Measurements from ENCODE around the gene NOP16.

The NOP16 gene

DNA sequence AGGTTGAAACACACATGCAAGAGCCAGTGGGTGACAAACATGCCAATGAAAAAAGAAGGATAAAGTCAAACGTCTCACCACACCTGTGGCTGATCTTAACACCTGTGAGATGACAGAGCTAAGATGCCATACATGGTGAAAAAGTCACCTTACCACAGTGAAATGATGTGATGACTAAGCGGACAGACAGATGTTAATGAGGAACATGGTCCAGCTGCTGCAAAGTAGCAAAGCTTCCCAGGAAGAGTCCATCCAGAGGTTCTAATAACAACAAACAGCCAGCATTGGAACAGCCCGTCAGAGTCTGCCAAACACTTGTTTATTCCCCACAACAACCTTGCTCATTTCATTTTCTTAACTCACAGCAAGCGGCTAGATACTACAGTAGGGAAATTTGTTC lies 28.7 kb downstream of the NOP16 start:
- DNase-seq (ENCODE audit: low read depth), result no peak

DNA sequence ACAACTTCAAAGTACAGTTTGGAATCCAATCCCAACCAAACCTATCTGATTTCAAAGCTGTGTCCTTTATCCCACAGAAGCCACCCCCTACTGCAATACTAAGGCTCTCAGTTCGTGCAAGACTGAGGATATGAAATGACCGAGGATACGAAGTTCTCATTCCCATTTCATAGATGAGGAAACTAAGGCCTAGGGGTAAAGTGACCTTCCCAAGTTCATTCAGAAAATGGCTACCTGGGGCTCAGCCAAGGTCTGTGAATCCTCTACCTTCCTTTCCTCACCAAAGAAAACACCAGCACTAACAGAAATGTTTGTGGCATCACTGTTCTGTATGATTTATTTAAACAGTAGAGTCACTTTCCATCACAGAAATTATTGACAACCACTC lies 32.2 kb downstream of the NOP16 start:
- no peak for DNase-seq (ENCODE audit: low read depth)

DNA sequence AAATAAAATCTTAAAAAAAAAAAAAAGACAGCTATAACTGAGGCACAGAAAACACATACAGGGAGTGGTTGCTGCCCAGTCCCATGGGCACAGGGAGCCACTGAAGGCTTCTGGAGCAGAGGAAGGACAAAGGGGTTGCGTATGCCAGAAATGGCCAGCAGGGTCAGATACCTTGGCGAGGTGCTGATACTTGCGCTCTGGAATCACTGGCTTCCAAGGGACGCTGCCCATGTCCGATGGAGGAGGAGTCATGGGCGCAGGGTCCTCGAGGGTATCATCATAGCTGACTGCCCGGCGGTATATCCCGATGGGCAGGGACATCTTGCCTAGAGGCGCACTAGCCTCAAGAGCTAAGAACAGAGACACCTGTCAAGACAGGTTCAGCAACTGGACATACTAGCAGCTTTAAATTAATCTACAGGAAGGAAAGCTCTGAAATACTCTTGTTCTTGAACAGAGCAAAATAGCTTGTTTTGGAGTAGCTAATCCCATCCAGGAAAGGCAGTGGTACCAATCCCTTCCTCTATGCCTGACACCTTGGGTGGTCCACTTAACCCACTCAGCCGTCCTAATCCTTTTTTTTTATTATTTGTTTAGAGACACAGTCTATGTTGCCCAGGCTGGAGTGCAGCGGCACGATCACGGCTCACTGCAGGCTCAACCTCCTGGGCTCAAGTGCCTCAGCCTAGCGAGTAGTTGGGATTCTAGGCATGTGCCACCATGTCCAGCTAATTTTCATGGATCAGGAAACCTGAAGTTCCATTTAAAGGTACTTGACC lies 32.8 kb downstream of the NOP16 start:
- no peak for DNase-seq (ENCODE audit: low read depth)

DNA sequence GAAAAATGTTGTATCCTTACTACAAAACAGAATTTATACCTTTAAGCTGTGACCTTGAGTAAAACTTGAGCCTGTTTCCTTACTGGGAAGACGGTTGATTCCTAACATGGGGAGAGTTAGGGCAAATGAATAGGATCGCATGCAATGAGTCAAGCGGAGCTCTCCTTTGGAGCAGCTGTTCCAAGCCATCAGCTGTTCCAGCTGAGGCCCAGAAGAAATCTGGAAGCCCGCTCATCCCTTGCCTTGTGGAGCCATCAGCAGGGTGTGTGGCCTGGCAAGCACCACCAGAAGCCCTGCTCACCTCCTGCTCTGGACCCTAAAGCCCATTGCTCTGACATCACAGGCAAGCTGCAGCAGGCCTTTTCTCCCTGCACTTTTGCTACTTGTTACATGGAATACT lies 34.9 kb downstream of the NOP16 start:
- DNase-seq (ENCODE audit: low read depth), result no peak

DNA sequence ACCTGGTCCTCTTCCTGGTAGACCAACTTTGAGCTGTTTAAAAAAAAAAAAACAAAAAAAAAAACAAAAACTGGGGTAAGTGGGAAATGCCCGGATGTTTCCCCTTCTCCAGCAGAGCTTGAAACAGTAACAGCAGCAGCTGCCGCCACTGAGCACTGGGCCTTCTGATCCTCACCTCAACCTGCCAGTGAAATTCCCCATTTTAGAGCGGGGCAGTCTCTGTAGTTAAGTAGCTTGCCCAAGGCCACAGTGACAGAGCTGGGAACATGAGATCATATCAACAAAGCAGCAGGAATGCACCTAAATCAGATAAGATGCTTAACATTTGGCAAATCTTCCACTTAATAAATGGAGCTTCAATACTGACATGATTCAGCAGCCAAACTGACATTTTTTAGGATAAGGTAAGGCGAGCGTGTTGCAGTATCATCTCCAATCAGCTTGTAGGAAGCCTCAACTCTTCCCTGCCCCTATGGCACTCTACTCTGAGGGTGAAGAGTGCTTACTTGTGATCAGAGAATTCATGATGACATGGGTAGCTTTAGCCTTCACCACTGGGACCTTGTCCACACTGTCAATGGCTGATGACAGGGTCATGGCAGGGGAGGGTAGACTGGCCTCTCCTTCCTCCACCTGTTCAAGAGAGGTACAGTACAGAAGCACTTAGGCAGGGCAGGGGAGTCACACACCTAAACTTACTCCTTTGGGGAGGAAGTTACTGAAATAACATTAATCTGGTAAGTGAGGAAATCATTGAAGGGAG lies 36.1 kb downstream of the NOP16 start:
- DNase-seq (ENCODE audit: low read depth), result no peak

DNA sequence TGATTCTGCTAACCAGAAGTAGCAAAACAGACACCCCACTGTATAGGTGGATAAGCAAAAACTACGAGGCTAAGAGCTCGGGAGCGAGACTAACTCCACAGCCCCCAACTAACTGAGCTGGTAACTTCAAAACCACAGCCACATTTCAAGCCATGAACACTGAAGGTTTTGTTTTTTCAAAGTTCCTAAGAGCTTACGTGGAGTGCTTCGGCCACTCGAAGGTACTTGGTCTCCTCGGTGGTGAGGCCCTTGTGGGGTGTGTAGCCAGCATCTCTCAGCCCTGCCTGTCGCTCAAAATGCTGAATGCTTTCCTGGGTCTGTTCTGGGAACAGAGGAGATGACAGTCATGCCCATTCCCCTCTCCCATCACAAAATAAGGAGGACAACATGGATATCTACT lies 38.0 kb downstream of the NOP16 start:
- DNase-seq (ENCODE audit: low read depth), result no peak

DNA sequence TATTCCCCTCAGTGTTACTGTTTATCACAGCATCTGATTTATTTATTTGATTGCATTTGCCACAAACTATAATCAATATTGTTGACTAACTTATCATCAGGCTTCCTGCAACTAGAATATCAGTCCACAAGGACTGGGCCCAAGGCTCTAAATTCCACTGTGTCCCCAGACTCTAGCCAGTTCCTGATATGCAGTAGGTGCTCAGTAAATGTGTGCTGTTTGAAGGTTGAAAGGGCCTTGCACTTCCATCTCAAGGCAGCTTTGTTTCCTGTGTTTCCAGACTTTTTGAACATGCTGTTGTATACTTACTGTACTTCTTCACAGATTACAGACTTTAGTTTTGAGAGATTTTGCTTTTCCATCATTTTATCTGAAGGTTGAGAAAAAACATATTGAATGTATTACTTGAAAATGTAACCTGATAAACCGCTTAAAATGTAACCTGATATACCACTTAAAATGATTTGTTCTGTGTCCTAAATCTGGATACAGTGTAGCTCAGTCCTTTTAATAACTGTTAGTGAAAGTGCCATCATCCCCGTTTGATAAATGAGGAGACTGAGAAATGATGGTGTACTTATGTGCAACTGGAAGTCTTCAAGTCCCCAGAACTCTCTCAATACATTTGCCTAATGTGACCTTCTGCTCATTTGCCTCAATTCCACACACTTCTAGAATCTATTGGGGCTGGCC lies 45.5 kb downstream of the NOP16 start:
- no peak for DNase-seq (ENCODE audit: low read depth)

DNA sequence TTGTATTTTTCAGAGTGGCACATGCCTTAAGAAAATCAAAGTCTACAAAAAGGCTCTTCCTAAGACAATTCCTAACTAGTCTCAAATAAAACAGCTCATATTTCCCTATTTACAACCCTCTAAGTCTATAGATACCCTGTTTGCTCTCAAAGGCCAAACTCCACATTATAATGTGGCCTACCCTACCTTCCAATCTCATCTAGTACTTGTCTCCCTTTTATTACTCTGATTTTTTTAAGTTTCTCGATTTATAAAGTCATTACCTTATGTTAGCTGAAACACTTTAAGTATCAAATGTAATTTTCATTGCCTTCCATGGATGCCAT lies 46.3 kb downstream of the NOP16 start:
- no peak for DNase-seq (ENCODE audit: low read depth)

DNA sequence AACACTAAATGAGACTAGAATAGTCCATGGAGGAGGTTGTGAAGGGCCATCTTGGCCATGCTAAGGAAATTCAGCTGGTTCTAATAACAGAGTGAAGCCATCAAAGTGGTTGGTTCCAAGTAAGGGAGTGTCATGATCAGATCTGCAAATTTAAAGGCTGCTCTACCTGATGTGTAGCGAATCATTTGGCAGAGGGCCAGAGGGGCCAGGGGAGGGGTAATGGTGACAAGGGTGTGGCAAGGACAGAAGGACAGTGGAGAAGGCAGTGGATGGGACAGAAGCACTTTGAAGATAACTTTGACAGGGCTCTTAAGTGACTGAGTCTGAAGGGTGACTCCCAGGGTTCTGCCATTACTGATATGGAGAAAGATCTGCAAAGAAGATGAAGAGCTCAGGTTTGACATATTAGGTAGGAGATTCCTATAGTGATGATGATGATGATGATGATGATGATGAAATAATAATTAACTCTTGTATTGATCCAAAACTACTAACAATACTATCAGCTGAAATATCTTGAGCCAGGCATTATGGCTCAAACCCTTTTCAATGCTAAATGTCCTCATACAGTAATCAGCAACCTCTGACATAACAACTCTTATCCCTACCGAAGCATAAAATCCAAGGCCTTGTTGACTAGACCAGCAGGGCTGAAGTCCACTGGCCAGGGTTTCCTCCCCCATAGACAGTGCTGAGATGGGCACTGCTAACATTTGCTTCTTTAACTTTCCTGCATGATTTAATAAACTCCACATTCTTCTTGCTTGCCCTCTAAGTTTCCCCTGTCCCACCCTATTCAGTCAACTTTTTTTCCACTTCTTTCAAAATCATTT lies 46.9 kb downstream of the NOP16 start:
- DNase-seq (ENCODE audit: low read depth), result no peak

DNA sequence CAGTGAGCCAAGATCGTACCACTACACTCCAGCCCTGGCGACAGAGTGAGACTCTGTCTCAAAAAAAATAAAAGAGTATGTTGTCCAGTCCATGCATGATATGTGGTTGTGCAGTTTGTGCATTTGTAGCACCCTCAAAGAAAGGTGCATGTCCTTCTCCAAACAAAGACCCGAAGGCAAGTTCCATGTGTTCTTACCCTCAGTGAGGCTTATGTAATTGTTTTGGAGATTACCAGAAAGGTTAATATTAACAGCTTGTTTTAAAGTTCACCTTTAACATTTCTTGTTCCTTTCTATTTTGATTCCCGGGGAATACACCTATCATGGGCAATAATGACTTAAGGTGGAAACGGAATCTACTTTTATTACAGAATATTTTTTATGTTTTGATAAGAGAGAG lies 49.1 kb downstream of the NOP16 start:
- DNase-seq (ENCODE audit: low read depth), result no peak

DNA sequence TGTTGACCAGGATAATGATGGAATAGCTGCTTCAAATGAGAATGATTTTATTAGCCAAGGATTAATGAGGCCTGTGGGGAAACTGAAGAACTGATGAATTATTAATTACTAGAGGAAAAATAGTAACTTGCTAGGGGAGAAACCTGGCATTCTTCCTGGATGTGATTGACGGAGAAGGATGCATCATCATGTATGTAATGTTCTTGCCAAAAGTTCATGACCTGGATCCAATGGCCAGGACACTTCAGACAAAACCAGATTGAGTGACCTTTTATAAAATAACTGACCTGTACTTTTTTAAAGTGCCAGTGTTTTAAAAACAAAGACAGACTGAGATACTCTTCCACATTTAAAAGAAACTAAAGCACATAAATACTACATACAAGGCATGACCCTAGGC lies 50.5 kb downstream of the NOP16 start:
- DNase-seq (ENCODE audit: low read depth), result no peak

DNA sequence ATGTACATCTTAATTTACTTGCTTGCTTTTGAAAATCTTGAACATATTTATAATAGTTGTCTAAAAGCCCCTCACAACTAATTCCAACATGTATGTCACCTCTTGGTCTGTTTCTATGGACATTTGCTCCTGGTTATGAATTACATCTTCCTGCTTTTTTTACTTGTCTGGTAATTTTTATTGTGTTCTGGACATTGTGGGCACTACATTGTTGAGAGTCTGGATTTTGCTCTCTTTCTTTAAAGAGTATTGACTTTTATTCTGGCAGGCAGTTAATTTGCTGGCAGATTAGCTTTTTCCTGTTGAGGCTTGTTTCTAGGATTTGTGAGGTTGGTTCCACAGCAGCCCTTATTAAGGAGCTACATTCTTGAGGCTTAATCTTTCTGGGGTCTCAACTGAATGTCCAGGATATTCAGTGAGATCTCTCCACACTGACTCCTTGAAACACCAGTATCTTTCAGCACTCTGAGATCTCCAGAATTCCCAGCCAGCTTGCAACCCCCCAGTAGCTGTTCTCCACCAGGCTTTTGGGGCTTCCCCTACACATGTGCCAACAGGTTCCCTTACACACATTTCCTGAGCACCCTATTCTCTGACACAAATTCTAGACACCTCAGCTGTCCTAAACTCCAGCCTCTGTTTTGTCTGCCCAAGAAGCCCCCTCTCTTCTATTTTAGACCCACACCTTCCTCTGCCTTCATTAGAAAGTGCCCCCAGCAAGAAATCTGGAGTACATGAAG lies 54.2 kb downstream of the NOP16 start:
- no peak for DNase-seq (ENCODE audit: low read depth)

All from HS-5 (cell line).